Bronchial epithelial cell (primary cell): ENCODE data around the gene SOCS4. TPM values are rescaled to one million over a fixed set of nuclear protein-coding genes. Genes with fewer than 3 reads are reported as not detected.
"Not testable (repeated sequence)": the region's sequence is repeated elsewhere in the genome, so short reads cannot be mapped to it uniquely, and the experiment has no call there.

Source experiments
- DNase-seq: peaks from one replicate; pipeline ENCODE4 v3.0.0-alpha.2; 2010; ENCODE audit warnings: low read depth
- FAIRE-seq: peaks from 2 replicates; lab custom pipeline; 2011; peaks lifted over from hg19 to GRCh38; lab: Jason Lieb, UNC
- H3K27me3 ChIP-seq: 2 replicates; pipeline ENCODE4 v1.5.1; 2011; ENCODE audit warnings: low read length; ENCODE audit not compliant: control insufficient read depth, insufficient read depth
- H3K36me3 ChIP-seq: 2 replicates; pipeline ENCODE4 v1.5.1; 2011; ENCODE audit warnings: low read length; ENCODE audit not compliant: control insufficient read depth, insufficient read depth
- H3K4me3 ChIP-seq: 2 replicates; pipeline ENCODE4 v1.5.1; 2011; ENCODE audit warnings: mild to moderate bottlenecking, low read depth, low read length, control low read depth
- total RNA-seq: library from RNA; depleted of rRNA; stranded (reverse); fragments of >200 nt; gene quantifications from 2 replicates; pipeline ENCODE4 v1.2.1, GENCODE V29; 2014
- TF ChIP-seq, protein P1 (sequence below): IDR thresholded peaks from 2 replicates; pipeline ENCODE4 v1.5.1; 2011; ENCODE audit warnings: mild to moderate bottlenecking, moderate library complexity, low read length, control low read depth, inconsistent platforms; ENCODE audit not compliant: insufficient read depth, severe bottlenecking

Gene SOCS4
- total RNA-seq, 1 donor from 2014 or later, result 10.0 TPM

DNA sequence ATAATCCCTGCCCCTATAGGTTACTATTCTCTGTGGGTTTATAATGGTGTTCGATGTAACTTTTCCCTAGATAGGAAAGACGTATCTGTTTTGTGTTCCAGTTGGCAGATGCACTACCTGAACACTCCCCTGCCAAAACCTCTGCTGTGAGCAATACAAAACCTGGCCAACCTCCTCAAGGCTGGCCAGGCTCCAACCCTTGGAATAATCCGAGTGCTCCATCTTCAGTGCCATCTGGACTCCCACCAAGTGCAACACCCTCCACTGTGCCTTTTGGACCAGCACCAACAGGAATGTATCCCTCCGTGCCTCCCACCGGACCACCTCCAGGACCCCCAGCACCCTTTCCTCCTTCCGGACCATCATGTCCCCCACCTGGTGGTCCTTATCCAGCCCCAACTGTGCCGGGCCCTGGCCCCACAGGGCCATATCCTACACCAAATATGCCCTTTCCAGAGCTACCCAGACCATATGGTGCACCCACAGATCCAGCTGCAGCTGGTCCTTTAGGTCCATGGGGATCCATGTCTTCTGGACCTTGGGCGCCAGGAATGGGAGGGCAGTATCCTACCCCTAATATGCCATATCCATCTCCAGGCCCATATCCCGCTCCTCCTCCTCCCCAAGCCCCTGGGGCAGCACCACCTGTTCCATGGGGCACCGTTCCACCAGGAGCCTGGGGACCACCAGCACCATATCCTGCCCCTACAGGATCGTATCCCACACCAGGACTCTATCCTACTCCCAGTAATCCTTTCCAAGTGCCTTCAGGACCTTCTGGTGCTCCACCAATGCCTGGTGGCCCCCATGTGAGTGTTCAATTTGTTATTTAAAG lies 35.7 kb downstream of the SOCS4 start:
- no peak for DNase-seq
- TF ChIP-seq, protein P1, sequence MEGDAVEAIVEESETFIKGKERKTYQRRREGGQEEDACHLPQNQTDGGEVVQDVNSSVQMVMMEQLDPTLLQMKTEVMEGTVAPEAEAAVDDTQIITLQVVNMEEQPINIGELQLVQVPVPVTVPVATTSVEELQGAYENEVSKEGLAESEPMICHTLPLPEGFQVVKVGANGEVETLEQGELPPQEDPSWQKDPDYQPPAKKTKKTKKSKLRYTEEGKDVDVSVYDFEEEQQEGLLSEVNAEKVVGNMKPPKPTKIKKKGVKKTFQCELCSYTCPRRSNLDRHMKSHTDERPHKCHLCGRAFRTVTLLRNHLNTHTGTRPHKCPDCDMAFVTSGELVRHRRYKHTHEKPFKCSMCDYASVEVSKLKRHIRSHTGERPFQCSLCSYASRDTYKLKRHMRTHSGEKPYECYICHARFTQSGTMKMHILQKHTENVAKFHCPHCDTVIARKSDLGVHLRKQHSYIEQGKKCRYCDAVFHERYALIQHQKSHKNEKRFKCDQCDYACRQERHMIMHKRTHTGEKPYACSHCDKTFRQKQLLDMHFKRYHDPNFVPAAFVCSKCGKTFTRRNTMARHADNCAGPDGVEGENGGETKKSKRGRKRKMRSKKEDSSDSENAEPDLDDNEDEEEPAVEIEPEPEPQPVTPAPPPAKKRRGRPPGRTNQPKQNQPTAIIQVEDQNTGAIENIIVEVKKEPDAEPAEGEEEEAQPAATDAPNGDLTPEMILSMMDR, result no peak
- Histone ChIP-seq H3K36me3 (peaks cover 8% of the 10 kb centered on the region), H3K27me3 (no peaks in the 10 kb centered on the region), H3K4me3 (no peak overlapping the region)
- no peak for FAIRE-seq

GRCh38 chr14:55064896-55065295 lies 37.9 kb downstream of the SOCS4 start:
- H3K36me3 ChIP-seq, H3K4me3 ChIP-seq, FAIRE-seq, H3K27me3 ChIP-seq, DNase-seq: not testable (repeated sequence)

DNA sequence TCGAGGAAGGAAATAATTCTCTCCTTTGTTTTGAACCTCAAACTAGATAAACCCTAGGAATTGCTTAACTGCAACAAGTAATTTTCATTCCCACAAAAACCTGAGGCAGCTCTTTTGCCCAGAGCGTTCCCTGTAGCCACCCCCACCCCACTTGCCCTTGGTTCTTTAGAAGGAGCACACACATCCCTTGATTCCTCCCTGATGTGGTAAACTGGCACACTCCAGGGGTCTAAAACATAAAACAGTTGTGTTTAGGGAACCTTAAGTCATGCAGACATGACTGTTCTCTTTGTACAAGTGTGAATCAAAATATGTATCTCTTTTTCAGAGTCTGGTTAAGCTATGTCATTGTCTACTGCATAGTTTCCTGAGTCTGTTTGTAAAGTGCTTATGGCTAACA lies 38.4 kb downstream of the SOCS4 start:
- DNase-seq (no peak), FAIRE-seq (no peak)
- TF ChIP-seq, protein P1, result no peak
- H3K27me3 ChIP-seq, result no peaks in the 10 kb centered on the region
- H3K4me3 ChIP-seq, result no peak overlapping the region
- H3K36me3 ChIP-seq, result peaks cover 8% of the 10 kb centered on the region

GRCh38 chr14:55066223-55066622 lies 39.2 kb downstream of the SOCS4 start:
- FAIRE-seq (no peak), DNase-seq (no peak)
- H3K27me3 ChIP-seq, result no peaks in the 10 kb centered on the region
- peaks cover 8% of the 10 kb centered on the region for H3K36me3 ChIP-seq
- no peak overlapping the region for H3K4me3 ChIP-seq
- TF ChIP-seq, protein P1, result no peak

DNA sequence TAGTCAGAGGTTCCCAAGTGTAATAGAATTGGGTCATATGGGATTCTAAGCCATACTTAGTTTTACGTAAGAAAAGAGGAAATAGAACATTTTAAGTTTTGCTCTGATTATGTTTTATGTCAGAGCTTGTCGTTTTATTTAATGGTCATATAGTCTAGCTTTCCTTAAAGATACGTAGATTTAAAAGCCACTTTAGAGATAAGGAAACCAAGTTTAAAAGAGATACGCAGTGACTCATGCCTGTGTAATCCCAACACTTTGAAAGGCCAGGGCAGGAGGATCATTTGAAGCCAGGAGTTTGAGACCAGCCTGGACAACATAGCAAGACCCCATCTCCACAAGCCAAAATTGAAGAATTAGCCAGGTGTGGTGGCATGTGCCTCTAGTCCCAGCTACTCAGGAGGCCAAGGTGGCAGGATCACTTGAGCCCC lies 44.0 kb downstream of the SOCS4 start:
- Histone ChIP-seq H3K36me3 (no peaks in the 10 kb centered on the region), H3K4me3 (no peak overlapping the region), H3K27me3 (no peaks in the 10 kb centered on the region)
- DNase-seq, result peak; percentile 28
- TF ChIP-seq, protein P1, result no peak
- no peak for FAIRE-seq

GRCh38 chr14:55071870-55072640 lies 45.0 kb downstream of the SOCS4 start:
- FAIRE-seq, result peak; percentile 90

More at GRCh38 chr14:55071870-55072640, 45.0 kb downstream of the SOCS4 start:
- TF ChIP-seq, protein P1, result no peak
- H3K4me3 ChIP-seq, result no peak overlapping the region
- H3K36me3 ChIP-seq, result no peaks in the 10 kb centered on the region
- no peaks in the 10 kb centered on the region for H3K27me3 ChIP-seq
- peak; percentile 98 for DNase-seq
